Liver (tissue), 3 donors: Measurements from ENCODE around the gene PLXDC2.

Source experiments
- EGR1 ChIP-seq, 2 donors: IDR thresholded peaks; 2 replicates each; pipeline ENCODE4 v1.6.1; 2016 to 2018; ENCODE audit warnings: antibody characterized with exemption in 2 of 2, low read depth in 2 of 2
- SP1 ChIP-seq: IDR thresholded peaks from 2 replicates; pipeline ENCODE4 v1.6.1; 2018; ENCODE audit warnings: antibody characterized with exemption, mild to moderate bottlenecking
- TAF1 ChIP-seq: conservative IDR thresholded peaks from 2 replicates; pipeline ENCODE4 v1.6.1; 2016; ENCODE audit warnings: antibody characterized with exemption, mild to moderate bottlenecking
- TF ChIP-seq, protein P1 (sequence below): fragments of 150-350 bp; IDR thresholded peaks from 2 replicates; pipeline ENCODE4 v1.5.1; 2017; ENCODE audit warnings: improper control_type of control experiment, low read depth, low read length; ENCODE audit not compliant: missing input control
- TF ChIP-seq, protein P2 (sequence below): IDR thresholded peaks from 2 replicates; pipeline ENCODE4 v1.6.1; 2016; ENCODE audit warnings: antibody characterized with exemption, mild to moderate bottlenecking
- TF ChIP-seq, protein P3 (sequence below): IDR thresholded peaks from 2 replicates; pipeline ENCODE4 v1.6.1; 2016; ENCODE audit warnings: antibody characterized with exemption
- donor health status: healthy.
- donor health status: healthy.

DNA sequence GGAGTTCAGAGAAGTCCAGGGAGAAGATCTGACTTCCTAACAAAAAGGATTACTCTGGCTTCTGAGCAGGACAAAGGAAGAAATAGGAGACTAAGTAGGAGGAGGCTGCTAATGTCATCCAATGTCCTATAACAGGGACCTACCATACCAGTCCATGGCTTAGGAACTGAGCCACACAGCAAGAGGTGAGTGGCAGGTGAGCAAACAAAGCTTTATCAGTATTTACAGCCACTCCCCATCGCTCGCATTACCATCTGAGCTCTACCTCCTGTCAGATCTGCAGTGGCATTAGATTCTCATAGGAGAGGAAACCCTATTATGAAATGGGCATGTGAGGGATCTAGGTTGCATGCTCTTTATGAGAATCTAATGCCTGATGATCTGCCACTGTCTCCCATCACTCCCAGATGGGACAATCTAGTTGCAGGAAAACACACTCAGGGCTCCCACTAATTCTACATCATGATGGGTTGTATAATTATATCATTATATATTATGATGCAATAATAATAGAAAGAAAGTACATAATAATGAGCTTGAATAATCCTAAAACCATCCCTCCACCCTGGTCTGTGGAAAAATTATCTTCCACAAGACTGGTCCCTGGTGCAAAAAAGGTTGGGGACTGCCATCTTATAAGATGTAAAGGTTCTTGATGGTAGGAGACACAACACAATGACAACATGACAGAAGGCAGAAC lies 487.4 kb downstream of the PLXDC2 start:
- TF ChIP-seq, protein P1, sequence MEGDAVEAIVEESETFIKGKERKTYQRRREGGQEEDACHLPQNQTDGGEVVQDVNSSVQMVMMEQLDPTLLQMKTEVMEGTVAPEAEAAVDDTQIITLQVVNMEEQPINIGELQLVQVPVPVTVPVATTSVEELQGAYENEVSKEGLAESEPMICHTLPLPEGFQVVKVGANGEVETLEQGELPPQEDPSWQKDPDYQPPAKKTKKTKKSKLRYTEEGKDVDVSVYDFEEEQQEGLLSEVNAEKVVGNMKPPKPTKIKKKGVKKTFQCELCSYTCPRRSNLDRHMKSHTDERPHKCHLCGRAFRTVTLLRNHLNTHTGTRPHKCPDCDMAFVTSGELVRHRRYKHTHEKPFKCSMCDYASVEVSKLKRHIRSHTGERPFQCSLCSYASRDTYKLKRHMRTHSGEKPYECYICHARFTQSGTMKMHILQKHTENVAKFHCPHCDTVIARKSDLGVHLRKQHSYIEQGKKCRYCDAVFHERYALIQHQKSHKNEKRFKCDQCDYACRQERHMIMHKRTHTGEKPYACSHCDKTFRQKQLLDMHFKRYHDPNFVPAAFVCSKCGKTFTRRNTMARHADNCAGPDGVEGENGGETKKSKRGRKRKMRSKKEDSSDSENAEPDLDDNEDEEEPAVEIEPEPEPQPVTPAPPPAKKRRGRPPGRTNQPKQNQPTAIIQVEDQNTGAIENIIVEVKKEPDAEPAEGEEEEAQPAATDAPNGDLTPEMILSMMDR, result no peak
- TF ChIP-seq, protein P2, sequence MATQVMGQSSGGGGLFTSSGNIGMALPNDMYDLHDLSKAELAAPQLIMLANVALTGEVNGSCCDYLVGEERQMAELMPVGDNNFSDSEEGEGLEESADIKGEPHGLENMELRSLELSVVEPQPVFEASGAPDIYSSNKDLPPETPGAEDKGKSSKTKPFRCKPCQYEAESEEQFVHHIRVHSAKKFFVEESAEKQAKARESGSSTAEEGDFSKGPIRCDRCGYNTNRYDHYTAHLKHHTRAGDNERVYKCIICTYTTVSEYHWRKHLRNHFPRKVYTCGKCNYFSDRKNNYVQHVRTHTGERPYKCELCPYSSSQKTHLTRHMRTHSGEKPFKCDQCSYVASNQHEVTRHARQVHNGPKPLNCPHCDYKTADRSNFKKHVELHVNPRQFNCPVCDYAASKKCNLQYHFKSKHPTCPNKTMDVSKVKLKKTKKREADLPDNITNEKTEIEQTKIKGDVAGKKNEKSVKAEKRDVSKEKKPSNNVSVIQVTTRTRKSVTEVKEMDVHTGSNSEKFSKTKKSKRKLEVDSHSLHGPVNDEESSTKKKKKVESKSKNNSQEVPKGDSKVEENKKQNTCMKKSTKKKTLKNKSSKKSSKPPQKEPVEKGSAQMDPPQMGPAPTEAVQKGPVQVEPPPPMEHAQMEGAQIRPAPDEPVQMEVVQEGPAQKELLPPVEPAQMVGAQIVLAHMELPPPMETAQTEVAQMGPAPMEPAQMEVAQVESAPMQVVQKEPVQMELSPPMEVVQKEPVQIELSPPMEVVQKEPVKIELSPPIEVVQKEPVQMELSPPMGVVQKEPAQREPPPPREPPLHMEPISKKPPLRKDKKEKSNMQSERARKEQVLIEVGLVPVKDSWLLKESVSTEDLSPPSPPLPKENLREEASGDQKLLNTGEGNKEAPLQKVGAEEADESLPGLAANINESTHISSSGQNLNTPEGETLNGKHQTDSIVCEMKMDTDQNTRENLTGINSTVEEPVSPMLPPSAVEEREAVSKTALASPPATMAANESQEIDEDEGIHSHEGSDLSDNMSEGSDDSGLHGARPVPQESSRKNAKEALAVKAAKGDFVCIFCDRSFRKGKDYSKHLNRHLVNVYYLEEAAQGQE, result no peak
- no peak for TF ChIP-seq SP1
- TF ChIP-seq, protein P3, sequence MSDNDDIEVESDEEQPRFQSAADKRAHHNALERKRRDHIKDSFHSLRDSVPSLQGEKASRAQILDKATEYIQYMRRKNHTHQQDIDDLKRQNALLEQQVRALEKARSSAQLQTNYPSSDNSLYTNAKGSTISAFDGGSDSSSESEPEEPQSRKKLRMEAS, result no peak
- no peak for TF ChIP-seq TAF1
- no peak for TF ChIP-seq EGR1 (IDR thresholded peaks at IDR 0.05; ENCODE audit: low read depth in 2 of 2)
